Panc1 (cell line): ENCODE measurements around the gene KDM1B. TPM values are rescaled to one million over a fixed set of nuclear protein-coding genes. Genes with fewer than 3 reads are reported as not detected.

Experiments
- ATAC-seq: fragments of 200-7000 bp; cut with Tn5 transposase; 2 replicates; pipeline ENCODE4 v1.9.1; 2020; ENCODE audit warnings: mild to moderate bottlenecking, moderate library complexity
- BruUV-seq: library from RNA; stranded (reverse); fragments of 400-500 nt; replicated peaks from 2 replicates; lab custom pipeline; 2021; lab: Mats Ljungman, UMichigan
- CTCF ChIA-PET: fragments of 300-600 bp; sonication (Branson Sonifier 250); formaldehyde crosslinking; loops from one replicate; lab custom pipeline; 2022; ENCODE audit warnings: antibody characterized with exemption; lab: Charles Lee
- POLR2A ChIA-PET: fragments of 300-600 bp; sonication (Branson Sonifier 250); formaldehyde crosslinking; loops from one replicate; lab custom pipeline; 2022; ENCODE audit warnings: antibody characterized with exemption; lab: Charles Lee
- DNase-seq: peaks from one replicate; pipeline ENCODE4 v3.0.0-alpha.2; 2010; ENCODE audit warnings: low read depth, low spot score
- H3K27ac ChIP-seq: 2 replicates; pipeline ENCODE4 v1.5.1; 2011; ENCODE audit warnings: mild to moderate bottlenecking, low read length, inconsistent platforms
- H3K27me3 ChIP-seq: fragments of 200-500 bp; sonication (Bioruptor generic); 2 replicates; pipeline ENCODE4 v1.6.0; 2014; ENCODE audit warnings: low read length, inconsistent platforms; ENCODE audit not compliant: control insufficient read depth, insufficient read depth
- H3K36me3 ChIP-seq: fragments of 200-500 bp; sonication (Bioruptor generic); 2 replicates; pipeline ENCODE4 v1.5.1; 2014; ENCODE audit warnings: inconsistent platforms, mild to moderate bottlenecking, low read length, moderate library complexity; ENCODE audit not compliant: control insufficient read depth, insufficient read depth
- H3K4me1 ChIP-seq: 2 replicates; pipeline ENCODE4 v1.5.1; 2011; ENCODE audit warnings: inconsistent platforms, mild to moderate bottlenecking, low read length, moderate library complexity; ENCODE audit not compliant: control insufficient read depth, insufficient read depth
- H3K4me3 ChIP-seq, 2 experiments: 2 replicates each; pipeline ENCODE4 v1.5.1; 2011 to 2012; ENCODE audit warnings: low read depth in 2 of 2, low read length in 2 of 2, mild to moderate bottlenecking in 2 of 2, inconsistent platforms in 1 of 2, moderate library complexity in 1 of 2
- H3K9me3 ChIP-seq: fragments of 200-500 bp; sonication (Bioruptor generic); 2 replicates; pipeline ENCODE4 v1.5.1; 2014; ENCODE audit warnings: low read depth, mild to moderate bottlenecking, inconsistent platforms, low read length, moderate library complexity; ENCODE audit not compliant: control insufficient read depth, insufficient read depth
- POLR2AphosphoS5 ChIP-seq: IDR thresholded peaks from 2 replicates; pipeline ENCODE4 v1.6.1; 2012; ENCODE audit warnings: mild to moderate bottlenecking, low read depth, low read length, moderate library complexity
- SIN3A ChIP-seq: IDR thresholded peaks from 2 replicates; pipeline ENCODE4 v1.6.1; 2012; ENCODE audit warnings: low read depth, mild to moderate bottlenecking, low read length, moderate library complexity, borderline replicate concordance; ENCODE audit not compliant: insufficient read depth
- TCF7L2 ChIP-seq: IDR thresholded peaks from 2 replicates; pipeline ENCODE4 v1.6.1; 2011; ENCODE audit warnings: mild to moderate bottlenecking, low read depth, low read length, inconsistent platforms
- in situ Hi-C: cut with HindIII; loops from 2 replicates; pipeline ENCODE4 v1.10.0; 2016; ENCODE audit warnings: low sequenced_read_pairs, low pct_unique_long_range_greater_than_20kb
- intact Hi-C: fragments of 100-400 bp; cut with micrococcal nuclease; formaldehyde crosslinking; loops from one replicate; pipeline ENCODE4 v1.10.0; 2022; ENCODE audit not compliant: unreplicated experiment
- total RNA-seq: library from RNA; stranded (reverse); gene quantifications from one replicate; pipeline ENCODE4 v1.2.1, GENCODE V29; 2021; ENCODE audit not compliant: unreplicated experiment
- TF ChIP-seq, protein P1 (sequence below), 2 experiments: IDR thresholded peaks; 2 replicates each; pipeline ENCODE4 v1.6.1; 2011 to 2012; ENCODE audit warnings: low read depth in 2 of 2, control low read depth in 1 of 2, low read length in 1 of 2, mild to moderate bottlenecking in 1 of 2, moderate library complexity in 1 of 2; ENCODE audit not compliant: insufficient read depth in 1 of 2
- TF ChIP-seq, protein P2 (sequence below): fragments of 450-650 bp; IDR thresholded peaks from 2 replicates; pipeline ENCODE4 v1.5.1; 2017; ENCODE audit warnings: mild to moderate bottlenecking

KDM1B gene
- total RNA-seq, 1 experiment from 2014 or later = 27.1 TPM

DNA sequence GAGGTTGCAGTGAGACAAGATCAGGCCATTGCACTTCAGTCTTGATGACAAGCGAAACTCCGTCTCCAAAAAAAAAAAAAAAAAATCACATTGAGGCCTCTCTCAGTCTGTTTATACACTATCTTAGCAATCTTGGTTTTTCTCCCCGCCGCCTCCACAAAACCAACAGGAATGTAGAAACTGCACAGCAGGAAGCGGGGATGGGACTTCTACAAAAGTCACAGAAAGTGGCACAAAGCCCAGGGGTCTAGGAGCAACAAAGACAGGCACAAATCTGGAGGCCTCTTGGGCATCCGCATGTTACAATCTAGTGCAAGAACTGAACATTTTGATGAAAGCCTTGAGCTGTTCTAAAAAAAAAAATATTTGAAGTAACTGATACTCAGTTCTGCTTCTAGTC lies 48.6 kb downstream of the KDM1B start:
- ATAC-seq = no peak
- Histone ChIP-seq H3K9me3 (no peaks in the 10 kb centered on the region), H3K4me3 (no peak overlapping the region), H3K36me3 (no peaks in the 10 kb centered on the region), H3K4me1 (no peaks in the 10 kb centered on the region), H3K27ac (no peak overlapping the region), H3K27me3 (no peaks in the 10 kb centered on the region)
- in situ Hi-C loops (no loop called here), intact Hi-C loops (no loop called here)
- ChIA-PET CTCF (no interaction called here), POLR2A (no interaction called here)
- TF ChIP-seq, protein P1, sequence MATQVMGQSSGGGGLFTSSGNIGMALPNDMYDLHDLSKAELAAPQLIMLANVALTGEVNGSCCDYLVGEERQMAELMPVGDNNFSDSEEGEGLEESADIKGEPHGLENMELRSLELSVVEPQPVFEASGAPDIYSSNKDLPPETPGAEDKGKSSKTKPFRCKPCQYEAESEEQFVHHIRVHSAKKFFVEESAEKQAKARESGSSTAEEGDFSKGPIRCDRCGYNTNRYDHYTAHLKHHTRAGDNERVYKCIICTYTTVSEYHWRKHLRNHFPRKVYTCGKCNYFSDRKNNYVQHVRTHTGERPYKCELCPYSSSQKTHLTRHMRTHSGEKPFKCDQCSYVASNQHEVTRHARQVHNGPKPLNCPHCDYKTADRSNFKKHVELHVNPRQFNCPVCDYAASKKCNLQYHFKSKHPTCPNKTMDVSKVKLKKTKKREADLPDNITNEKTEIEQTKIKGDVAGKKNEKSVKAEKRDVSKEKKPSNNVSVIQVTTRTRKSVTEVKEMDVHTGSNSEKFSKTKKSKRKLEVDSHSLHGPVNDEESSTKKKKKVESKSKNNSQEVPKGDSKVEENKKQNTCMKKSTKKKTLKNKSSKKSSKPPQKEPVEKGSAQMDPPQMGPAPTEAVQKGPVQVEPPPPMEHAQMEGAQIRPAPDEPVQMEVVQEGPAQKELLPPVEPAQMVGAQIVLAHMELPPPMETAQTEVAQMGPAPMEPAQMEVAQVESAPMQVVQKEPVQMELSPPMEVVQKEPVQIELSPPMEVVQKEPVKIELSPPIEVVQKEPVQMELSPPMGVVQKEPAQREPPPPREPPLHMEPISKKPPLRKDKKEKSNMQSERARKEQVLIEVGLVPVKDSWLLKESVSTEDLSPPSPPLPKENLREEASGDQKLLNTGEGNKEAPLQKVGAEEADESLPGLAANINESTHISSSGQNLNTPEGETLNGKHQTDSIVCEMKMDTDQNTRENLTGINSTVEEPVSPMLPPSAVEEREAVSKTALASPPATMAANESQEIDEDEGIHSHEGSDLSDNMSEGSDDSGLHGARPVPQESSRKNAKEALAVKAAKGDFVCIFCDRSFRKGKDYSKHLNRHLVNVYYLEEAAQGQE (IDR thresholded peaks at IDR 0.05; ENCODE audit: insufficient read depth in 1 of 2, low read depth in 2 of 2, low read length in 1 of 2) = no peak
- TF ChIP-seq POLR2AphosphoS5 = no peak
- no peak for TF ChIP-seq SIN3A
- no peak for DNase-seq
- BruUV-seq = no TSS peak

DNA sequence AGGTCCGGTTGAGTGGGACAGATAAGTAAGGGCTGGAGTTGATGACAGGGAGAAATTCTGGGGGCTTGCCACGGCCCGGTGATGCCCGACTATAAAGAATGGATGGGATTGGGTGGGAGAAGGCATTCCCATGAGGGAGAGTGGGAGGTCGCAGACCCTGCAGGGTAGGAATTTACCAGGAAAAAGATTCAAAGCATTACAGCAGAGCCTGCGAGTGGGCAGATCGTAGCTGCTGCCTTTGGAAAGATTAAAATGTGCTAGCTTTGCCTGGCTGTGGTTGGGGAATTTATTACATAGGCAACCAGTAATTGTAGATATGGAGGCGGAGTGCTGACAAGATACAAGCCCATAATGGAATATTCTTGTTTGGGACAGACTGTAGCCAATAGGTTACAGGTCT lies 49.5 kb downstream of the KDM1B start:
- DNase-seq (no peak), ATAC-seq (no peak)
- in situ Hi-C loops (no loop called here), intact Hi-C loops (no loop called here)
- no peaks in the 10 kb centered on the region for H3K9me3 ChIP-seq
- H3K36me3 ChIP-seq = no peaks in the 10 kb centered on the region
- H3K27me3 ChIP-seq = no peaks in the 10 kb centered on the region
- BruUV-seq = no TSS peak
- no peak overlapping the region for H3K27ac ChIP-seq
- no peak overlapping the region for H3K4me3 ChIP-seq
- no peak for TF ChIP-seq POLR2AphosphoS5
- TF ChIP-seq TCF7L2 = no peak
- TF ChIP-seq, protein P1 (IDR thresholded peaks at IDR 0.05; ENCODE audit: insufficient read depth in 1 of 2, low read depth in 2 of 2, low read length in 1 of 2) = no peak
- TF ChIP-seq SIN3A = no peak
- TF ChIP-seq, protein P2, sequence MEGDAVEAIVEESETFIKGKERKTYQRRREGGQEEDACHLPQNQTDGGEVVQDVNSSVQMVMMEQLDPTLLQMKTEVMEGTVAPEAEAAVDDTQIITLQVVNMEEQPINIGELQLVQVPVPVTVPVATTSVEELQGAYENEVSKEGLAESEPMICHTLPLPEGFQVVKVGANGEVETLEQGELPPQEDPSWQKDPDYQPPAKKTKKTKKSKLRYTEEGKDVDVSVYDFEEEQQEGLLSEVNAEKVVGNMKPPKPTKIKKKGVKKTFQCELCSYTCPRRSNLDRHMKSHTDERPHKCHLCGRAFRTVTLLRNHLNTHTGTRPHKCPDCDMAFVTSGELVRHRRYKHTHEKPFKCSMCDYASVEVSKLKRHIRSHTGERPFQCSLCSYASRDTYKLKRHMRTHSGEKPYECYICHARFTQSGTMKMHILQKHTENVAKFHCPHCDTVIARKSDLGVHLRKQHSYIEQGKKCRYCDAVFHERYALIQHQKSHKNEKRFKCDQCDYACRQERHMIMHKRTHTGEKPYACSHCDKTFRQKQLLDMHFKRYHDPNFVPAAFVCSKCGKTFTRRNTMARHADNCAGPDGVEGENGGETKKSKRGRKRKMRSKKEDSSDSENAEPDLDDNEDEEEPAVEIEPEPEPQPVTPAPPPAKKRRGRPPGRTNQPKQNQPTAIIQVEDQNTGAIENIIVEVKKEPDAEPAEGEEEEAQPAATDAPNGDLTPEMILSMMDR = no peak
- CTCF ChIA-PET = no interaction called here
- POLR2A ChIA-PET = no interaction called here
- H3K4me1 ChIP-seq = no peaks in the 10 kb centered on the region
